SK-N-SH treated with all-trans-retinoic acid at 6 μM for 48 hours (cell line): ENCODE measurements around the gene CACNA2D4.

ENCODE experiments used
- ATAC-seq: fragments of 200-7000 bp; cut with Tn5 transposase; 3 replicates; pipeline ENCODE4 v1.9.1; 2020; ENCODE audit warnings: mild to moderate bottlenecking, moderate library complexity
- BACH2 ChIP-seq: fragments of 250-450 bp; sonication (Bioruptor Pico); IDR thresholded peaks from 2 replicates; pipeline ENCODE4 v1.9.0; 2021; ENCODE audit warnings: mild to moderate bottlenecking, borderline replicate concordance
- CSDC2 ChIP-seq: fragments of 250-450 bp; sonication (Bioruptor Pico); IDR thresholded peaks from 2 replicates; pipeline ENCODE4 v1.5.0; 2020; ENCODE audit warnings: mild to moderate bottlenecking, moderate library complexity
- GLIS3 ChIP-seq: fragments of 250-450 bp; sonication (Bioruptor Pico); IDR thresholded peaks from 2 replicates; pipeline ENCODE4 v1.5.0; 2020; ENCODE audit warnings: mild to moderate bottlenecking, moderate library complexity
- ISL1 ChIP-seq: fragments of 250-450 bp; sonication (Bioruptor Pico); IDR thresholded peaks from 2 replicates; pipeline ENCODE4 v2.1.2; 2022; ENCODE audit warnings: mild to moderate bottlenecking, moderate library complexity
- OSR1 ChIP-seq: fragments of 250-450 bp; sonication (Bioruptor Pico); IDR thresholded peaks from 2 replicates; pipeline ENCODE4 v1.8.0; 2022; ENCODE audit warnings: moderate library complexity, mild to moderate bottlenecking, inconsistent platforms
- PATZ1 ChIP-seq: fragments of 250-450 bp; sonication (Bioruptor Pico); IDR thresholded peaks from 2 replicates; pipeline ENCODE4 v1.8.0; 2020; ENCODE audit warnings: mild to moderate bottlenecking, moderate library complexity, borderline replicate concordance
- POU6F1 ChIP-seq: fragments of 250-450 bp; sonication (Bioruptor Pico); IDR thresholded peaks from 2 replicates; pipeline ENCODE4 v1.8.0; 2021; ENCODE audit warnings: low read depth, mild to moderate bottlenecking, moderate library complexity, borderline replicate concordance
- SNAI2 ChIP-seq: fragments of 250-450 bp; sonication (Bioruptor Pico); IDR thresholded peaks from 2 replicates; pipeline ENCODE4 v1.5.0; 2020; ENCODE audit warnings: mild to moderate bottlenecking, moderate library complexity
- TOX ChIP-seq: fragments of 250-450 bp; sonication (Bioruptor Pico); IDR thresholded peaks from 2 replicates; pipeline ENCODE4 v1.8.0; 2021; ENCODE audit warnings: mild to moderate bottlenecking, moderate library complexity, borderline replicate concordance
- ZFP3 ChIP-seq: fragments of 250-450 bp; sonication (Bioruptor Pico); IDR thresholded peaks from 2 replicates; pipeline ENCODE4 v1.5.0; 2020; ENCODE audit warnings: mild to moderate bottlenecking, moderate library complexity
- ZFP30 ChIP-seq: fragments of 450-650 bp; formaldehyde crosslinking; IDR thresholded peaks from 2 replicates; pipeline ENCODE4 v1.5.0; 2022; ENCODE audit warnings: mild to moderate bottlenecking, moderate library complexity
- ZNF565 ChIP-seq: fragments of 450-650 bp; formaldehyde crosslinking; conservative IDR thresholded peaks from 2 replicates; pipeline ENCODE4 v1.5.0; 2020; ENCODE audit warnings: low read depth, mild to moderate bottlenecking, moderate library complexity
- TF ChIP-seq, protein P1 (sequence below): fragments of 250-450 bp; sonication (Bioruptor Pico); IDR thresholded peaks from 2 replicates; pipeline ENCODE4 v1.5.0; 2020; ENCODE audit warnings: mild to moderate bottlenecking, moderate library complexity
- TF ChIP-seq, protein P2 (sequence below): fragments of 250-450 bp; sonication (Bioruptor Pico); IDR thresholded peaks from 2 replicates; pipeline ENCODE4 v1.5.1; 2021; ENCODE audit warnings: mild to moderate bottlenecking, moderate library complexity

The CACNA2D4 gene

GRCh38 chr12:1758376-1758775 is 160.1 kb downstream of the CACNA2D4 start:
- ATAC-seq, result no peak
- TF ChIP-seq ZFP3 (CRISPR knock-in tag), result no peak
- TF ChIP-seq, all 23 proteins: peak for 0

DNA sequence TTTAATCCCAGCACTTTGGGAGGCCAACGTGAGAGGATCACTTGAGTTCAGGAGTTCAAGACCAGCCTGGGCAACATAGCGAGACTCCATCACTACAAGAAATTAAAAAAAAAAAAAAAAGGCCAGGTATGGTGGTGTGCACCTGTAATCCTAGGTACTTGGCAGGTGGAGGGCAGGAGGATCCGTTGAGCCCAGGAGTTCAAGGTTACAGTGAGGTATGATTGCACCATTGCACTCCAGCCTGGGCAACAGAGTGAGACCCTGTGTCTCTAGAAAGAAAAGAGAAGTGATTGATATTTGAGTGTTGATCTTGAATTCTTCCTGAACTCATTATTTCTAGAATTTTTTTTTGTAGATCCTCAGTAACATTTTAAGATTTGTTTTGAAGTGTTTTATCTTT is 168.2 kb downstream of the CACNA2D4 start:
- TF ChIP-seq, protein P1, sequence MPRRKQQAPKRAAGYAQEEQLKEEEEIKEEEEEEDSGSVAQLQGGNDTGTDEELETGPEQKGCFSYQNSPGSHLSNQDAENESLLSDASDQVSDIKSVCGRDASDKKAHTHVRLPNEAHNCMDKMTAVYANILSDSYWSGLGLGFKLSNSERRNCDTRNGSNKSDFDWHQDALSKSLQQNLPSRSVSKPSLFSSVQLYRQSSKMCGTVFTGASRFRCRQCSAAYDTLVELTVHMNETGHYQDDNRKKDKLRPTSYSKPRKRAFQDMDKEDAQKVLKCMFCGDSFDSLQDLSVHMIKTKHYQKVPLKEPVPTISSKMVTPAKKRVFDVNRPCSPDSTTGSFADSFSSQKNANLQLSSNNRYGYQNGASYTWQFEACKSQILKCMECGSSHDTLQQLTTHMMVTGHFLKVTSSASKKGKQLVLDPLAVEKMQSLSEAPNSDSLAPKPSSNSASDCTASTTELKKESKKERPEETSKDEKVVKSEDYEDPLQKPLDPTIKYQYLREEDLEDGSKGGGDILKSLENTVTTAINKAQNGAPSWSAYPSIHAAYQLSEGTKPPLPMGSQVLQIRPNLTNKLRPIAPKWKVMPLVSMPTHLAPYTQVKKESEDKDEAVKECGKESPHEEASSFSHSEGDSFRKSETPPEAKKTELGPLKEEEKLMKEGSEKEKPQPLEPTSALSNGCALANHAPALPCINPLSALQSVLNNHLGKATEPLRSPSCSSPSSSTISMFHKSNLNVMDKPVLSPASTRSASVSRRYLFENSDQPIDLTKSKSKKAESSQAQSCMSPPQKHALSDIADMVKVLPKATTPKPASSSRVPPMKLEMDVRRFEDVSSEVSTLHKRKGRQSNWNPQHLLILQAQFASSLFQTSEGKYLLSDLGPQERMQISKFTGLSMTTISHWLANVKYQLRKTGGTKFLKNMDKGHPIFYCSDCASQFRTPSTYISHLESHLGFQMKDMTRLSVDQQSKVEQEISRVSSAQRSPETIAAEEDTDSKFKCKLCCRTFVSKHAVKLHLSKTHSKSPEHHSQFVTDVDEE (CRISPR knock-in tag), result no peak
- TF ChIP-seq GLIS3 (CRISPR knock-in tag), result no peak
- ATAC-seq, result no peak

DNA sequence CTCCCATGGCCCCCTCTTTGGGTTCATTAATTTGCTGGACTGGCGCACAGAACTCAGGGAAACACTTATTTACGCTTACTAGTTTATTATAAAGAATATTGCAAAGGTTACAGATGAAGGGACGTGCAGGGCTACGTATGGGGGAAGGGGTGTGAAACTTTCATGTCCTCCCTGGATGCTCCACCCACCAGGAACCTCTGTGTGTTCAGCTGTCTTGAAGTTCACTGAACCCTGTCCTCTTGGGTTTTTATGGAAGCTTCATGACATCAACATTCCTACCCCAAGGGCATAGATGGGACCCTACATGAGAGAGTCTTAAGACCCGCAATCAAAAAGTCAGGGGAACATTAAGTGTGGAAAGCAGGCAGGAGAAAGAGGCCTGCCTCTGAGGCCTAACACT is 169.4 kb downstream of the CACNA2D4 start:
- ATAC-seq, result no peak
- TF ChIP-seq POU6F1 (CRISPR knock-in tag), result no peak
- TF ChIP-seq, protein P1 (CRISPR knock-in tag), result no peak

GRCh38 chr12:1747609-1748008 is 170.8 kb downstream of the CACNA2D4 start:
- no peak for ATAC-seq
- TF ChIP-seq CSDC2 (CRISPR knock-in tag) (no peak), PATZ1 (no peak), ZNF565 (CRISPR knock-in tag) (no peak), ZFP3 (CRISPR knock-in tag) (no peak), ZFP30 (no peak), GLIS3 (CRISPR knock-in tag) (no peak), OSR1 (CRISPR knock-in tag) (no peak), TOX (CRISPR knock-in tag) (no peak), ISL1 (no peak), BACH2 (no peak), SNAI2 (CRISPR knock-in tag) (no peak)
- TF ChIP-seq, protein P2, sequence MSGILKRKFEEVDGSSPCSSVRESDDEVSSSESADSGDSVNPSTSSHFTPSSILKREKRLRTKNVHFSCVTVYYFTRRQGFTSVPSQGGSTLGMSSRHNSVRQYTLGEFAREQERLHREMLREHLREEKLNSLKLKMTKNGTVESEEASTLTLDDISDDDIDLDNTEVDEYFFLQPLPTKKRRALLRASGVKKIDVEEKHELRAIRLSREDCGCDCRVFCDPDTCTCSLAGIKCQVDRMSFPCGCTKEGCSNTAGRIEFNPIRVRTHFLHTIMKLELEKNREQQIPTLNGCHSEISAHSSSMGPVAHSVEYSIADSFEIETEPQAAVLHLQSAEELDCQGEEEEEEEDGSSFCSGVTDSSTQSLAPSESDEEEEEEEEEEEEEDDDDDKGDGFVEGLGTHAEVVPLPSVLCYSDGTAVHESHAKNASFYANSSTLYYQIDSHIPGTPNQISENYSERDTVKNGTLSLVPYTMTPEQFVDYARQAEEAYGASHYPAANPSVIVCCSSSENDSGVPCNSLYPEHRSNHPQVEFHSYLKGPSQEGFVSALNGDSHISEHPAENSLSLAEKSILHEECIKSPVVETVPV (CRISPR knock-in tag), result no peak

- no peak for TF ChIP-seq GLIS3 (CRISPR knock-in tag)
- ATAC-seq, result no peak
Measured at GRCh38 chr12:1744932-1745331, 173.5 kb downstream of the CACNA2D4 start.
